ENCODE results near the gene PGM1. TPM values are rescaled to one million over a fixed set of nuclear protein-coding genes. Genes with fewer than 3 reads are reported as not detected.

The PGM1 gene
- total RNA-seq, 1 experiment from 2014 or later = 111 TPM

DNA sequence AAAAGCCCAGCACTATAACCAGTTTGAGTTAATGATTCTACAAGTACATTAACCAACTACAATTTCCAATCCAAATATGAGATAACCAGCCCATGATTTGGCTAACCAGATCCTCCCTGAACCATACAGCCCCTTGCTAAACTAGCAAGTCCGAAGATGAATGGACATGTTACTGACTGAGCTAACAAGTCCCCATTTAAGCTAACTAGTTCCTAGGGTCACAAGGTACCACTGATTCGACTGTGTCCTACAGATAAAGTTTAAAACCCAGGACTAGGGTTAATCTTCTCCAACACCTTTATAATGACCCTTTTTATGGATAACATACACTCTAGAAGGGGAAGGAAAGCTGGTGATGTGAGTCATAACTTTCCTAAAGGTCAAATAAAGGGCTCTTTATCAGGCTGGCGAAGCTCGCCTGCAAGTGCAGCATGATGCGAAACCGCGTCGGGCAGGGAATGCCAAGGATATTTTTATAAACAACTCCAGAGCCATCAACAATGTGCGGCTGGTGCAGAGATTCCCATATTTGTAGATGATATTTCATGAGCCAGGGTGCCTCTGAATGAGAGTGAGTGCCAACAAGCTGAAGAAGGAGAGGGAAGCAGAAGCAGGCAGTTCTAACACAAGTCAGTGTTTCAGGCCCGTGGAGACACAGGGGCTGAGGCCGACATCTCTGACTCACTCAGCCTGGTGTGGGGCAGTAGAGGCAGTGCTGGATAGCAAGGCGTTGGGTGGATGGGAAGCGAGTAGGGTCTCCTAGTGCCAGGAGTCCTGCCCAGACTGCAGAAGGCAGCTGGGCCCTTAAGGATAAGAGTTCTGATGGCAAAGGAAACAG is 105.0 kb downstream of the PGM1 start (continued):
- TF ChIP-seq, protein P1, sequence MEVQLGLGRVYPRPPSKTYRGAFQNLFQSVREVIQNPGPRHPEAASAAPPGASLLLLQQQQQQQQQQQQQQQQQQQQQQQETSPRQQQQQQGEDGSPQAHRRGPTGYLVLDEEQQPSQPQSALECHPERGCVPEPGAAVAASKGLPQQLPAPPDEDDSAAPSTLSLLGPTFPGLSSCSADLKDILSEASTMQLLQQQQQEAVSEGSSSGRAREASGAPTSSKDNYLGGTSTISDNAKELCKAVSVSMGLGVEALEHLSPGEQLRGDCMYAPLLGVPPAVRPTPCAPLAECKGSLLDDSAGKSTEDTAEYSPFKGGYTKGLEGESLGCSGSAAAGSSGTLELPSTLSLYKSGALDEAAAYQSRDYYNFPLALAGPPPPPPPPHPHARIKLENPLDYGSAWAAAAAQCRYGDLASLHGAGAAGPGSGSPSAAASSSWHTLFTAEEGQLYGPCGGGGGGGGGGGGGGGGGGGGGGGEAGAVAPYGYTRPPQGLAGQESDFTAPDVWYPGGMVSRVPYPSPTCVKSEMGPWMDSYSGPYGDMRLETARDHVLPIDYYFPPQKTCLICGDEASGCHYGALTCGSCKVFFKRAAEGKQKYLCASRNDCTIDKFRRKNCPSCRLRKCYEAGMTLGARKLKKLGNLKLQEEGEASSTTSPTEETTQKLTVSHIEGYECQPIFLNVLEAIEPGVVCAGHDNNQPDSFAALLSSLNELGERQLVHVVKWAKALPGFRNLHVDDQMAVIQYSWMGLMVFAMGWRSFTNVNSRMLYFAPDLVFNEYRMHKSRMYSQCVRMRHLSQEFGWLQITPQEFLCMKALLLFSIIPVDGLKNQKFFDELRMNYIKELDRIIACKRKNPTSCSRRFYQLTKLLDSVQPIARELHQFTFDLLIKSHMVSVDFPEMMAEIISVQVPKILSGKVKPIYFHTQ (CRISPR knock-in tag; IDR thresholded peaks at IDR 0.05) = no peak
- TF ChIP-seq, protein P2, sequence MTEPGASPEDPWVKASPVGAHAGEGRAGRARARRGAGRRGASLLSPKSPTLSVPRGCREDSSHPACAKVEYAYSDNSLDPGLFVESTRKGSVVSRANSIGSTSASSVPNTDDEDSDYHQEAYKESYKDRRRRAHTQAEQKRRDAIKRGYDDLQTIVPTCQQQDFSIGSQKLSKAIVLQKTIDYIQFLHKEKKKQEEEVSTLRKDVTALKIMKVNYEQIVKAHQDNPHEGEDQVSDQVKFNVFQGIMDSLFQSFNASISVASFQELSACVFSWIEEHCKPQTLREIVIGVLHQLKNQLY (CRISPR knock-in tag; IDR thresholded peaks at IDR 0.05) = no peak
- TF ChIP-seq GABPB1 (CRISPR knock-in tag; IDR thresholded peaks at IDR 0.05) (no peak), ZNF263 (CRISPR knock-in tag; IDR thresholded peaks at IDR 0.05; ENCODE audit: low read depth) (no peak), GTF2I (CRISPR knock-in tag; conservative IDR thresholded peaks at IDR 0.05) (no peak), MYBL2 (CRISPR knock-in tag; IDR thresholded peaks at IDR 0.05) (no peak)
- TF ChIP-seq, protein P3, sequence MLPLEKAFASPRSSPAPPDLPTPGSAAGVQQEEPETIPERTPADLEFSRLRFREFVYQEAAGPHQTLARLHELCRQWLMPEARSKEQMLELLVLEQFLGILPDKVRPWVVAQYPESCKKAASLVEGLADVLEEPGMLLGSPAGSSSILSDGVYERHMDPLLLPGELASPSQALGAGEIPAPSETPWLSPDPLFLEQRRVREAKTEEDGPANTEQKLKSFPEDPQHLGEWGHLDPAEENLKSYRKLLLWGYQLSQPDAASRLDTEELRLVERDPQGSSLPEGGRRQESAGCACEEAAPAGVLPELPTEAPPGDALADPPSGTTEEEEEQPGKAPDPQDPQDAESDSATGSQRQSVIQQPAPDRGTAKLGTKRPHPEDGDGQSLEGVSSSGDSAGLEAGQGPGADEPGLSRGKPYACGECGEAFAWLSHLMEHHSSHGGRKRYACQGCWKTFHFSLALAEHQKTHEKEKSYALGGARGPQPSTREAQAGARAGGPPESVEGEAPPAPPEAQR (CRISPR knock-in tag; IDR thresholded peaks at IDR 0.05) = no peak
- TF ChIP-seq, protein P4, sequence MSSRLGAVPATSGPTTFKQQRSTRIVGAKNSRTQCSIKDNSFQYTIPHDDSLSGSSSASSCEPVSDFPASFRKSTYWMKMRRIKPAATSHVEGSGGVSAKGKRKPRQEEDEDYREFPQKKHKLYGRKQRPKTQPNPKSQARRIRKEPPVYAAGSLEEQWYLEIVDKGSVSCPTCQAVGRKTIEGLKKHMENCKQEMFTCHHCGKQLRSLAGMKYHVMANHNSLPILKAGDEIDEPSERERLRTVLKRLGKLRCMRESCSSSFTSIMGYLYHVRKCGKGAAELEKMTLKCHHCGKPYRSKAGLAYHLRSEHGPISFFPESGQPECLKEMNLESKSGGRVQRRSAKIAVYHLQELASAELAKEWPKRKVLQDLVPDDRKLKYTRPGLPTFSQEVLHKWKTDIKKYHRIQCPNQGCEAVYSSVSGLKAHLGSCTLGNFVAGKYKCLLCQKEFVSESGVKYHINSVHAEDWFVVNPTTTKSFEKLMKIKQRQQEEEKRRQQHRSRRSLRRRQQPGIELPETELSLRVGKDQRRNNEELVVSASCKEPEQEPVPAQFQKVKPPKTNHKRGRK (CRISPR knock-in tag; IDR thresholded peaks at IDR 0.05; ENCODE audit: borderline replicate concordance) = no peak

DNA sequence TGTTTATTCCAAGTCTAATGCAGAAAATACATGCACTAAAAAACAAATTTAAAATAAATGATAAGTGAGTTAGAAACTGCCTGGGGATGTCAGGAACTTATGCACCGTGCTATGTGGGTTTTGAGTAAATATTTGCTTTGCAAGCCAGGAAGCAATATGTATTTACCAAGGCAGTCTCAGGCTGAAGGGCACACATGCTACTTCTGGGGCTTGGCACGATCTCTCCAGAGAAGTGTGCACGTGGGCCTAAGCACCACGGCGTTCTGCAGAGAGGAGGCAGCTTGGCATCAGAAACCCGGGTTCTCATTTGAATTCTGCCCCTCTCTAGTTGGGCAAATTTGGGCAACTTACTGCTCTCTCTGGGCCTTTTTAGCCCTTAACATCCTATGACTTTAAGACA is 108.0 kb downstream of the PGM1 start:
- no peak for ATAC-seq
- Mint-ChIP-seq H3K4me1 (peaks cover 19% of the 10 kb centered on the region), H3K27me3 (ENCODE audit: low read depth) (no peaks in the 10 kb centered on the region; the same call in 1 of the 2 replicates), H3K4me3 (no peak overlapping the region), H3K27ac (no peak overlapping the region), H3K9me3 (no peaks in the 10 kb centered on the region), H3K36me3 (no peaks in the 10 kb centered on the region)
- DNase-seq (ENCODE audit: low spot score) = no peak
- TF ChIP-seq, protein P5, sequence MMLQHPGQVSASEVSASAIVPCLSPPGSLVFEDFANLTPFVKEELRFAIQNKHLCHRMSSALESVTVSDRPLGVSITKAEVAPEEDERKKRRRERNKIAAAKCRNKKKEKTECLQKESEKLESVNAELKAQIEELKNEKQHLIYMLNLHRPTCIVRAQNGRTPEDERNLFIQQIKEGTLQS (CRISPR knock-in tag; conservative IDR thresholded peaks at IDR 0.05) = no peak
- TF ChIP-seq, protein P6, sequence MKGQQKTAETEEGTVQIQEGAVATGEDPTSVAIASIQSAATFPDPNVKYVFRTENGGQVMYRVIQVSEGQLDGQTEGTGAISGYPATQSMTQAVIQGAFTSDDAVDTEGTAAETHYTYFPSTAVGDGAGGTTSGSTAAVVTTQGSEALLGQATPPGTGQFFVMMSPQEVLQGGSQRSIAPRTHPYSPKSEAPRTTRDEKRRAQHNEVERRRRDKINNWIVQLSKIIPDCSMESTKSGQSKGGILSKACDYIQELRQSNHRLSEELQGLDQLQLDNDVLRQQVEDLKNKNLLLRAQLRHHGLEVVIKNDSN (CRISPR knock-in tag; IDR thresholded peaks at IDR 0.05) = no peak
- TF ChIP-seq ZNF671 (CRISPR knock-in tag; IDR thresholded peaks at IDR 0.05) (no peak), FOXJ3 (CRISPR knock-in tag; IDR thresholded peaks at IDR 0.05; ENCODE audit: borderline replicate concordance) (no peak), GABPB1 (CRISPR knock-in tag; IDR thresholded peaks at IDR 0.05) (no peak), NR2C2 (CRISPR knock-in tag; IDR thresholded peaks at IDR 0.05) (no peak), ZNF121 (CRISPR knock-in tag; IDR thresholded peaks at IDR 0.05) (no peak), CREB1 (CRISPR knock-in tag; IDR thresholded peaks at IDR 0.05) (no peak), TP53 (CRISPR knock-in tag; IDR thresholded peaks at IDR 0.05) (no peak), SMAD4 (CRISPR knock-in tag; IDR thresholded peaks at IDR 0.05) (no peak), SOX15 (CRISPR knock-in tag; IDR thresholded peaks at IDR 0.05) (no peak), NR1H2 (CRISPR knock-in tag; IDR thresholded peaks at IDR 0.05) (no peak), MYBL2 (CRISPR knock-in tag; IDR thresholded peaks at IDR 0.05) (no peak), SP1 (CRISPR knock-in tag; conservative IDR thresholded peaks at IDR 0.05) (no peak)
- TF ChIP-seq, protein P7, sequence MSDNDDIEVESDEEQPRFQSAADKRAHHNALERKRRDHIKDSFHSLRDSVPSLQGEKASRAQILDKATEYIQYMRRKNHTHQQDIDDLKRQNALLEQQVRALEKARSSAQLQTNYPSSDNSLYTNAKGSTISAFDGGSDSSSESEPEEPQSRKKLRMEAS (CRISPR knock-in tag; IDR thresholded peaks at IDR 0.05) = no peak
- TF ChIP-seq, protein P1 (CRISPR knock-in tag; IDR thresholded peaks at IDR 0.05) = no peak
- TF ChIP-seq, protein P2 (CRISPR knock-in tag; IDR thresholded peaks at IDR 0.05) = no peak
- TF ChIP-seq, protein P8, sequence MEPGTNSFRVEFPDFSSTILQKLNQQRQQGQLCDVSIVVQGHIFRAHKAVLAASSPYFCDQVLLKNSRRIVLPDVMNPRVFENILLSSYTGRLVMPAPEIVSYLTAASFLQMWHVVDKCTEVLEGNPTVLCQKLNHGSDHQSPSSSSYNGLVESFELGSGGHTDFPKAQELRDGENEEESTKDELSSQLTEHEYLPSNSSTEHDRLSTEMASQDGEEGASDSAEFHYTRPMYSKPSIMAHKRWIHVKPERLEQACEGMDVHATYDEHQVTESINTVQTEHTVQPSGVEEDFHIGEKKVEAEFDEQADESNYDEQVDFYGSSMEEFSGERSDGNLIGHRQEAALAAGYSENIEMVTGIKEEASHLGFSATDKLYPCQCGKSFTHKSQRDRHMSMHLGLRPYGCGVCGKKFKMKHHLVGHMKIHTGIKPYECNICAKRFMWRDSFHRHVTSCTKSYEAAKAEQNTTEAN (CRISPR knock-in tag; IDR thresholded peaks at IDR 0.05) = no peak
- ChIA-PET CTCF (interaction anchor here (1.1 to 1.9 kb wide), 2 partner anchors 9 to 214 kb away, joined by 4 to 5 read pairs; no protein-coding TSS in a partner anchor), POLR2A (no interaction called here)

Data from WTC11 (cell line).